Cerebellar cortex (tissue), 1 donor: ENCODE data around the gene PTK6.
"Not testable (repeated sequence)": the region's sequence is repeated elsewhere in the genome, so short reads cannot be mapped to it uniquely, and the experiment has no call there.

Experiments
- DNase-seq: peaks from one replicate; pipeline ENCODE4 v3.0.0-alpha.2; 2015; ENCODE audit warnings: low spot score

Gene PTK6

DNA sequence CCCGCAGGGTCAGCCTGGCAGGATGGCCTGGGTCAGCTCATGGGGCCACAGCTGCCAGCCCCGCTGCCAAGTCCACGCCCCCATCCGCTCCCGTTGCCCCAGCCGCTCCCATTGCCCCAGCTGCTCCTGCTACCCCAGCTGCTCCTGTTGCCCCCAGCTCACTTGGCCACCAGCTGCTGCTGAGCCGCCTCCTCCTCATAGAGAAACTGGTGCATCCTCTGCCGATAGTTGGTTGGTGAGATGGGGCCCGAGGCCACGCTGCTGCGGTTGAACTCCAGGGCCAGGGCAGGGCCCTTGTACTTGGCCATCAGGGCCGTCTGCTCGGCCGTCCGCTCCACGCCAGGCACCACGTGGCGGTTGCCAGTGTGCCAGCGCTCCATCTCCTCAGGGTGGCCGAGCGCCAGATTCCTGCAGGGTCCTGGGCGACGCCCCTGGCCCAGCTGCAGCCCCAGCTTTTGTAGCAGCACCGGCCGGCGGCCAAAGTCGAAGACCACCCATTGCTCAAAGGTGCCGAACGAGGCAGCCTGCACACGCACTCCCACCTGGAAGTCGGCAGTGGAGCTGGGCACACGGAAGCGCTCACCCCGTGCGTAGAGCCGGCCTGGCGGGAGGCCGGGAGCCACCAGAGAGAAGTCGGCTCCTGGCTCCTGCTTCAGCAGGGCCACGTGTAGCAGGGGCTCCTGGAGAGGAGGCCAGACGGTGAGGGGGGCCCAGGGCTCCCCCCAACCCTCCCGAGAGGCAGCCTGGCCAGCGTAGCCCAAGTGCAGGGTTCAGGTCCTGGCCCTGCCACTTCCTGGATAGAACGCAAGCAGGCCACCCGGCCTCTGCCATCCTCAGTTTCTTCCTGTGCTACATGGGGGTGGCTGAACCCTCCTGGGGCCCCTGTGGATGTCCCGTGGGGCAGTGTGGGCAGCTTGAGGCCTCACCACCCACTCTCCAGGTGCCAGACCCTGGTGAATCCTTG lies 32.1 kb upstream of the PTK6 start:
- no peak for DNase-seq

DNA sequence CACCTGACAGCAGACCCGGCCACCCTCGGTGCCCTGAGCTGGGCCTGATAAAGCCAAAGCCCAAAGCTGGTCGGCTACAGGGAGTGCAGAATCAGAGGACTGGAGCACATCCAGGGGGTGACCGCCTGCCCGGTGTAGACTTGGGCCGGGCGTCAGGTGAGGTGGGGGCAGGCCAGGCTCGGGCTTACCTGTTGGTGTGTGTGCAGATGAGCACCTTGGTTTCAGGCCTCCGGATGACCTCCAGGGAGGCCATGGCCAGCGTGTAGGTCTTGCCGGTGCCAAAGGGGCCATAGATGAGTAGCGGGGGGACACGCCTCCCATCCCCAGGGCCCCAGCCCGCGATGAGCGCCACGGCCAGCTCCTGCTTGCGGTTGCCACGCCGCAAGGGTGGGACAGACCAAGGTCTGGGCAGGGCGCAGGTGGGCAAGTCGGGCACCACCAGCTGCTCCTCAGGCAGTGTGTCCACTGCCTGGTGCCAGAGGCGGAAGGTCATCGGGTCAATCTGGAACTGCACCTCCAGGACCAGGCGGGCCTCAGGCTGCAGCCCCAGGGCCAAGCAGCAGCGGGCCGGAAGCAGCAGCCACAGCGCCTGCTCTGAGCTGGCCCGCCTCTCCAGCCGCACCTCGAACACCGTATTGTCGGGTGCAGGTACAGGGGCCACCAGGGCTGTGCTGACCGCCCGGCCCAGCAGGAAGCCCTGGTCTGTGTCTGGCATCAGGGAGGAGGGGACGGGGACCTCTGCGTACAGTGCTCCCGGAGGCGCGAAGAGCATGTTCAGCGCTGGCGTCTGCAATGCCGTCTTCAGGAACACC lies 31.2 kb upstream of the PTK6 start:
- no peak for DNase-seq

DNA sequence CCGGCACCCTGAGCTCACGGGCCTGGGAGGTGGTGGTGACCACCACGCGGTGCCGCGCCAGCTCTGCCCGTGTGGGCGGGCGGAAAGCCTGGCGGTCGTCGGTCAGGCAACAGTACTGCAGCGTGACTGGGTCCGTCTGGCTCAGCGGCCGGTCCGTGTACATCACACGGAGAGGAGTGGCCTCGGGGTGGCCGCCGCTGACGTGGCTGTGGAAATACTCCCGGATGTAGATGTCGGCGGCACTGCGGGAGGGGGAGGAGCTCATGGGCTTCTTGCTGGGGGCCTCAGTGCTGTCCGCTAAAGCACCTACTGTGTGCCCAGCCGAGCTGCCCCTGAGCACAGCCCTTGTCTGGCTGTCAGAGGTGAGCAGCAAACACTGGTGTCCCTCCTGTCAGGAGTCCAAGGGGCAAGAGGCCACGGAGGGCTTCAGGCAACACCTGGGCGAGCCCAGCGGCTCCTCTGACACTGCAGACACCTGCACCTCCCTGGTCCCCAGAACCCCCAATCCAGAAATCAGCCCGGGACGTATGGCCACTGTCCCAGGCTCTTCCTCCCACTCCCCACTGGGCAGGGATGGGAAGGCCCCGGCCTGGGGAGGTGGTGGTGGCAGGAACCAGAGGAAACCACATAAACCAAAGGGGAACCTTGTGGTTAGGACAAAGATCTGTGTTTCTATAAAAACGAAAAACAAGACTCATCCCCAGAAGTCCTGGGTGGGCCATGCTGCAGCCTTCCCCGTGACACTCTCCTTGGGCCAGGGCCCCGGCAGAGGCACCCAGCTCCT lies 30.4 kb upstream of the PTK6 start:
- DNase-seq, result no peak

DNA sequence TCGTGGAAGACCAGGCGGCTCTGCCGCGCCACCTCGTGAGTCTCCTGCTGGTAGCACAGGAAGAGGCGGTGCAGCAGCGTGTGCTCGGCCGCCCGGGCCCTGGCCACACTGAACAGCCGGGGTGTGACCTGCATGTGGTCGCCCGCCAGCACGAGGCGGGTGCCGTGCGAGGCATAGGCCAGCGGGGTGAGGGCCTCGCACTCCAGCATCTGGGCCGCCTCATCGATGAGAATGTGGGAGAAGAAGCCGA lies 29.9 kb upstream of the PTK6 start:
- DNase-seq, result no peak

- DNase-seq, result no peak
Observed at GRCh38 chr20:63566395-63567135, 29.4 kb upstream of the PTK6 start.

- DNase-seq, result no peak
Observed at GRCh38 chr20:63565699-63566335, 28.6 kb upstream of the PTK6 start.

DNA sequence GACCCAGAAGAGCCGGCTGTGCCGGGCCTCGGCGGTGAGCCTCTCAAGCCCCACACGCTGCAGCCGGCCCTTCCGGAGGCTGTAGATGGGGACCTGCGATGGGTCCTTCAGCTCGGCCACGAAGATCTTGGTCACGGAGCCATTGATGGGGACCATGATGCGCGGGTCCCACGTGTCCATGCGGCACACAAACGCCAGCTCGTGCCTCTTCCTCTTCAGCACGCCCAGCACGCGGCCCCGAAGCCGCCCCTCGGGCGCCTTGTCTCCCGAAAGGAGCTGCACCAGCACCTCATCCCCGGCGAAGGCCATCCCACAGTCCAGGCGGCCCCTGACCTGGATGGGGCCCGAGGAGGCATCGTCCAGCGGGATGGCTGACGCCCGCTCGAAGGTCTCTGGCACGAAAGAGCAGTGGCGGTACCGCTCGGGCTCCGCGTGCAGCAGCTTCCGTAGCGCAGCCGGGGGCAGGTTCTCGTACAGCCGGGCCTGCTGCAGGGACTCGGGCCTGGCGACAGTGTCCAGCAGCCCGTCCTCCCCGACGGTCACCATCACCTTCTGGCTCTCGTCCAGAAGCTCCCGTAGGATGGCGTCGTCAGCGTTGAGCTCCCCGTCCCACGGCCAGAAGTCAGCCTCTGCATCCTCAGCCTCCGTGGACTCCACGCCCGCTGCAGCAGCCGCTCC lies 28.0 kb upstream of the PTK6 start:
- no peak for DNase-seq

DNA sequence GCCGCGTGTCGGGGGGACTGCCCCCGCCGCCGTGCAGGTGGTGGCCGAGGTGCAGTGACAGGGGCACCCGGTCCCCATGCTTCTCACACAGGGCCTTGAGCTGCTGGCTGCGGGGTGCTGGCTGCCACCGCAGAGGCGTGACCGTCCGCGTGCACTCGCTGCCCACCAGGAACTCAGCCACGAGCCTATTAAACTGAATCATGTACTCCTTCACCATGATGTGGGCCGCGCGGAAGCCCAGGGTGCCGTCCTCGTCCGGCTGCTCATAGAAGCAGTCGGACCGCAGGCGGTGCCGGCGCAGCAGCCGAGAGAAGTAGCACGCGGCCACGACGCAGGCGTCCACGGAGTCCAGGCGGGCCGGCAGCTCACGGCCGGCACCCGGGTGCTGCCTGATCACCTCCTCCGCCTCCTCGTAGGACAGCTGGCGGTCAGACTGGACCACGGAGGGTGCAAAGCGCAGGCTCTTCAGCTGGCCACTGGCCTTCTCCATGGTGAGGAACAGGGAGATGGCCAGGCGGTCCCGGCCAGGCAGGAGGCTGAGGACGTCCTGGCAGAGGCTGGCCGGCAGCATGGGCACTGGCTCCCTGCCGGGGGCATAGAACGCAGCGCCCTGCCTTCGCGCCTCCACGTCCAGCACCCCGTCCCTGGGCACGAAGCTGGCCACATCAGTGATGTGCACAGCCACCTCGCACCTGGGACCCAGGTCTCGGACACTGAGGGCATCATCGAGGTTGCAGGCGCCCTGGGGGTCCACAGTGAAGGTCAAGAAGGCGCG lies 27.0 kb upstream of the PTK6 start:
- no peak for DNase-seq

DNA sequence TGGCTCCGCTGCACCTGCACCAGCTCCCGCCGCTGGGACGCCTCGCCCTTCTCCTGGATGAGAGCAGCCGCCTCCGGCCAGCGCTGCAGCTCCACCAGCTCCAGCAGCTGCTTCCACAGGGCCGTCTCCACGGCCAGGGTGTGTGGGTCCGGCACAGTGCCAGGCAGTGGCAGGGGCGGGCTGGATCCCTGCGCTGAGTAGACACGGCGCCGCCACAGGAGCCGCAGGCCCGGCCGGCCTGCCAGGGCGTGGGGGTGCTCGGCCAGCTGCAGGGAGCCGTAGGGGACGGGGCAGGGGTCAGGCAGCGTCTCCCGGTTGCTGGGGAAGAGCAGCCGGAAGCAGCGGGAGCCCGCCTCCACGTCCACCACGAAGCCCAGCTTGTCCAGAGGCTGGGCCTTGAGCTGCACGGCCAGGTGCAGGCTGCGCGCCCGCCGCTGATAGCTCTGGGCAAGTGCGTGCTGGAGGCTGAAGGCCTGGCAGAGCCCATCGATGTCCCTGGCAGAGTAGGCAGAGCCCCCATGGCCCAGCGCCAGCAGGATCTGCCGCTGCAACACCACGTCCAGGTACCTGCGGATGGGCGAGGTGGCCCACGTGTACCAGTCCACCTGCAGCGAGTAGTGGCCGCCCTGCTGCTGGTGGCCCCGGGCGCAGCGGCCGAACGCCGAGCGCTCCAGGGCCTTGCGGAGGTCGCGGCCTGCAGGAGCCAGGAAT lies 26.2 kb upstream of the PTK6 start:
- DNase-seq, result no peak

DNA sequence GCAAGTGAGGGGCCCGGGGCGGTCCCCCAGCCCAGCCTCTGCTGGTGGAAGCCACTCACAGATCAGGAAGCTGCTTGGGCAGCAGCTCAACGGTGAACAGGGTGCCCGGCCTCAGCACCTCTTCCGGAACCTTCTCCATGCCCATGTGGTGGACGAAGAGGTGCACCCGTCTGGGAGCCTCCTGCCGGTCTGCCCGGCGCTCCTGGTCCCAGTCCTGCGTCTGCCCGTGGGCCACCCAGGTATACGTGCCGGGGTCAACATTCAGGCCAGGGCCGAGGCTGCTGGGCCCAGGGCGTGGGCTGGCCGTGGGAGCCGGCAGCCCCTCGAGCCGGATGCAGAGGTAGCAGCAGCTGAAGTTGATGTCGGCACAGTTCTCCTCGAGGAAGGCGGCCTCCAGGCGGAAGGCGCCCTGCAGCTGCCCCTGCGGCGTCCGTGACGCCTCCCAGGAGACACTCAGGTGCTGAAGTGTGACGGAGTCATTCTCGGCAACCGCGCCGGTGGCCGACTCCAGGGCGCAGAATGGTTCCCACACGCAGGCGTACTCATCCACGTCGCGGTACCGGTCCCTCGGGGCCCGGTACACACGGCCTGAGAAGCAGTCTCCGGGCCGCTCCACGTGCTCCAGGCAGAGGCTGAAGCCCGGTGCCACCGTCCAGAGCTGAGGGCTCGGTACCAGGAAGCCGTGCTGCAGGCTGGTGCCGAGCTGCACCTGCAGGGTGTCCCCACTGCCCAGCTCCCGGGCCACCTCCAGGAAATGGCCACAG lies 25.5 kb upstream of the PTK6 start:
- DNase-seq, result no peak

GRCh38 chr20:63561624-63562396 lies 24.6 kb upstream of the PTK6 start:
- DNase-seq, result no peak

DNA sequence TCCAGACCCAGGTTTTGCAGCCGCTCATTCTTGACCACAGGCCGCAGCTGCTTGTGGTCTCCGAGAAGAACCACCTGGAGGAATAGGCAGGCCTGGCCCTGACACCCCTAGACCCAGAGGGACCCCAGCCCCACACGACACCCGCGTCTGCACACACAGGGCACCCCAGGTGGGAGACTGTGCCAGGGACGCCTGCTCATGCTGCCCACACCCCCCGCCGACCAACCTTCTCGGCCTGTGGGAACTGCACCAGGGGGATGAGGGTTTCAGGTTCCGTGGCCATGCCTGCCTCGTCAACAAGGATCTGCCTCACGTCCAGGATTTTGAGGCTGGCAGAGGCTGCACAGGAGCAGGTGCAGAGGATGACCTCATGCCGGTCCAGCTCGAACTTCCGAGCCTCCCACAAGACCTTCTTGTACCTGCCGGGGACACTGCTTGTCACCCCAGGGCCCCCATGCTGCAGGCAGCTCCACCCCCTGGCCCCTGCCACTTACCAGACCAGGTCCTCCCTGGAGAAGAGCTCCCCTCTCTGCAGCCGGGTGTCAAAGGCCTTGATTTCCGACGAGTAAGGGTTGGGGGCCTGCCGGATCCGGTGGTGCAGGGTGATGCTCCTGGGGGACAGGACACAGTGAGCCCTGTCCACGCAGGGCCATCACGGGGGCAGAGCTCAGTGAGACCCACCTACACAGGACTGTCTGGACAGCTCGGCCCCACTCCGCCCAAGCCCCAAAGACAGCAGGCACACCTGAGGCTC lies 23.9 kb upstream of the PTK6 start:
- no peak for DNase-seq

GRCh38 chr20:63560333-63560805 lies 23.2 kb upstream of the PTK6 start:
- no peak for DNase-seq

- DNase-seq, result not testable (repeated sequence)
Observed at GRCh38 chr20:63559485-63560332, 22.5 kb upstream of the PTK6 start.

DNA sequence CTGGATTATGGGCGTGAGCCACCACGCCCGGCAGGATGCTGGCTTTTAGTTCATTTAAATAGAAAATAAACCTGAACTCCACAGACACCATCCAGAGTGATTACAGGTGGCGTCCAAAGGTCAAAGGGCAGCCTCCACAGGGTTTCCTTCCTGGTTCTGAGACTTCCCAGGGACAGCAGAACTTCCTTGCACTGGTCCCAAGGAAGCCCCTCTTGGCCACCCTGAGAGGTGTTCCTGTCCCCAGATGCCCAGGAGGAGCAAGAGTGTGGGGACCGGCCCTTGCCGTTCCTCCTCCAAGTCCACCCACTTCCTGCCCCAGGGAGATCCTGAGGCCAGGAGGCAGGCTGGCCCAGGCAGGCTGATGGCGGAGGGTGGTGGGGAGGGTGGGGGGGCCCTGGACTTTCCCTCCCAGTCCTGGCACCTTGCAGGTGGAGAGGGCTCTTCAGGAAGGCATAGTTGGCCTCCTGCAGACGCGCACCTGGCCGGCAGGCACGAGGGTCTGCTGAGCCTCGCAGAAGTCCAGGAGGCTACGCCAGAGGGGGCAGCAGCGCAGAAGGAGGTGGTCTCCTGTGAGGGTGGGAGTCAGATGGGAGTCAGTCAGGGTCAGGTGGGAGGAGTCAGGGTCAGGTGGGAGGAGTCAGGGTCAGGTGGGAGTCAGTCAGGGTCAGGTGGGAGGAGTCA lies 21.8 kb upstream of the PTK6 start:
- DNase-seq, result no peak
